HT-29 (cell line): Measurements from ENCODE around the gene CD8B. TPM values are rescaled to one million over a fixed set of nuclear protein-coding genes. Genes with fewer than 3 reads are reported as not detected.
"Not testable (repeated sequence)": the region's sequence is repeated elsewhere in the genome, so short reads cannot be mapped to it uniquely, and the experiment has no call there.

Experiments
- DNase-seq: peaks from one replicate; pipeline ENCODE4 v3.0.0-alpha.2; 2015; ENCODE audit warnings: low spot score
- total RNA-seq: library from RNA; depleted of rRNA; stranded (reverse); fragments of >200 nt; shearing (Covaris generic); gene quantifications from 2 replicates; pipeline ENCODE4 v1.2.3, GENCODE V29; 2014

CD8B gene
- total RNA-seq, 1 experiment from 2014 or later = not detected

DNA sequence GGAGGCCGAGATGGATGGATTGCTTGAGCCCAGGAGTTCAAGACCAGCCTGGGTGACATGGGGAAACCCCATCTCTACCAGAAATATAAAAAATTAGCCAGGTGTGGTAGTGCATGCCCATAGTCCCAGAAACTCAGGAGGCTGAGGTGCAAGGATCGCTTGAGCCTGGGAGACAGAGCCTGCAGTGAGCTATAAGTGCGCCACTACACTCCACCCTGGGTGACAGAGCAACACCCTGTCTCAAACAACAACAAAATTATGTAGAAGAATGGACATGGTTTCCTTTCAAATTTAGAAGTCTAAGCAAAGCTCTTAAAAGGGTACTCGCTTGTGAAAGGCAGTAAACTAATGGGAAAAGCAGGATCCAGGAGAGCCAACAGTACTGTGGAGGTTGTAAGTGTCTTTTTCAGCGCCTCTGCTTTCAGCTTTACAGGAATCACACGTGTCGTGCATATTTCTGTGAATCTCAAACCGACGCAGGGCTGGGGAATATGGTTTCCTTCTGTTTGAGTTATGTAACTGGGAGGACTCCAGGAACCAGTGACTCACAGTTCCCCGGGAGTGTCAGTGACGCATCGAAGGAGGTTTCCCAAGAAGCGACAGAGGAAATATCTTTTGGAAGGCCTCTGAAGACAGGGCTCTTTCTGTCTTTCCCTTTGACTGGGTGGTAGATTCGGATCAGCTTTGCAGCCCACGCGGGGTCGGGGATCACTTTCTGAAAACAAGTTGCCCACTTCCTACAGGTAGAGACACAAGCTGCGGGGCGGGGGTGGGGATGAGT lies 24.6 kb downstream of the CD8B start:
- peak; percentile 77 for DNase-seq

DNA sequence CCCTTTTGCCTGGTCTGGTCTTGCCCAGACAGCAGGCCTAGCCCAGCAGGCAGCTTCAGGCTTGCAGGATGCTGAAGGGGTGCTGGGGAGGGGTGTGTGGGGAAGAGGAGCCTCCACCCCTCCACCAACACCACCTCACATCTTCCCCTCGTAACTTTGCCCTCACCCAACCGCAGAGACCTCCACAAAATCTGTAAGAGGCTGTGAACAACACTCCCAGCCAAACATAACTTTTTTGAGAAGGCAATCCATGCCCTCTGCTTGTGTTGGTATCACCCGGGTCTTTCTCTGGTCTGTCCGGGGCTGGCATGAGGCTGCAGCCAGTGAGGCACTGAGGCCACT lies 26.2 kb downstream of the CD8B start:
- DNase-seq = not testable (repeated sequence)

GRCh38 chr2:86833315-86833714 lies 28.4 kb downstream of the CD8B start:
- DNase-seq = no peak

DNA sequence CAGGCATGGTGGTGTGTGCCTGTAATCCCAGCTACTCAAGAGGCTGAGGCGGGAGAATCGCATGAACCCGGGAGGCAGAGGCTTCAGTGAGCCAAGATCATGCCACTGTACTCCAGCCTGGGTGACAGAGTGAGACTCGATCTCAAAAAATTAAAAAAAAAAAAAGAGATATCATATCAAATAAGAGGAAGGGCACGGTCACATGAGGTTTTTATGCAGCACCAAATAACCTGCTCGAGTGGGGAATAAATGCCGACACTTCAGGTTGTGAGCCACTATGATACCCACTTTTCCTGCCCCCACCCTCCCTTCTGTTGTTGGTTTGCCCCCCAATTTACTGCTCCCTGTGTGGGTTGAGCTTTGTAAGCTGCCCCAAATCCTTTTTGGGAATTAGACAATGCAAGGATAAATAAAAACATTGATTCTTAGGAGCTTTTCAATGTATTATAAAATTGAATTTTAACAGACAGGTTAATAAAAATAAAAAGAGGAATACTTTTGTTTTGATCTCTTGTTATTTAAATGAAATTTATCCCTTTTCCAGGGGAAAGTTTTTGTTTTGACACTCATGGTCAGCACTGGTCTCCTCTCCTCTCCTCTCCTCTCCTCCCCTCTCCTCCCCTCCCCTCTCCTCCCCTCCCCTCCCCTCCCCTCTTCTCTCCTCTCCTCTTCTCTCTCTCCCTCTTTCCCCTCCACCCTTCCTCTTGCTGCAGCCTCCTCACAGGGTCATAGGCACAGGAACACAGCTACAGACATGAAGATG lies 29.2 kb downstream of the CD8B start:
- no peak for DNase-seq

GRCh38 chr2:86831537-86831936 lies 30.1 kb downstream of the CD8B start:
- DNase-seq = no peak

GRCh38 chr2:86826951-86827350 lies 34.7 kb downstream of the CD8B start:
- DNase-seq = no peak

- DNase-seq = no peak
Measured at GRCh38 chr2:86825693-86826381, 35.8 kb downstream of the CD8B start.

GRCh38 chr2:86825036-86825692 lies 36.5 kb downstream of the CD8B start:
- no peak for DNase-seq

DNA sequence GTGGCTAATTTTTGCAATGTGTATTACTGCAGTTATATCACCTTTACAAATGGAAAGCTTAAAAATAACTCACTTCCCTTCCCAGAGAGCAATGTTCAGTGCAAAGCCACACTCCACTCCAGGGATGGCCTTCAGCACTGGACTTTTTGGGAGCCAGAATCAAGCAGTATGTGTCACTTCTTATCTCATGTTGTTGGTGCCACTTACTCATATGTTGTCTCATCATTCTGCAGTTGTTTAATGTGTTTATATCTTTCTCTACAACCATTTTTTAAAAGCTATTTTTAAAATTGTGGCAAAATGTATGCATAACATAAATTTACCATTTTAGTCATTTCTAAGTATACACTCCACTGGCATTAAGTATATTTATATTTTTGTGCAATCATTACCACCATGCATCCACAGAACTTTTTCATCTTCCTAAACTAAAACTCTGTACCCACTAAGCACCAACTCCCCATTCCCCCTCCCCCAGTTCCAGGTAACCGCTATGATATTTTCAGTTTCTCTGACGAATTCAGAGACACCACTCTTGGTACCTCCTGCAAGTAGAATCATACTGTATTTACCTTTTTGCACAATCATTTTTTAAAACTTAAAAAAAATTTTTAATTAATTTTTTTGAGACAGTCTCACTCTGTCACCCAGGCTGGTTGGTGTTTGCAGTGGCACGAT lies 38.9 kb downstream of the CD8B start:
- no peak for DNase-seq

- no peak for DNase-seq
Measured at GRCh38 chr2:86821842-86822241, 39.8 kb downstream of the CD8B start.

GRCh38 chr2:86821306-86821705 lies 40.4 kb downstream of the CD8B start:
- DNase-seq = no peak

DNA sequence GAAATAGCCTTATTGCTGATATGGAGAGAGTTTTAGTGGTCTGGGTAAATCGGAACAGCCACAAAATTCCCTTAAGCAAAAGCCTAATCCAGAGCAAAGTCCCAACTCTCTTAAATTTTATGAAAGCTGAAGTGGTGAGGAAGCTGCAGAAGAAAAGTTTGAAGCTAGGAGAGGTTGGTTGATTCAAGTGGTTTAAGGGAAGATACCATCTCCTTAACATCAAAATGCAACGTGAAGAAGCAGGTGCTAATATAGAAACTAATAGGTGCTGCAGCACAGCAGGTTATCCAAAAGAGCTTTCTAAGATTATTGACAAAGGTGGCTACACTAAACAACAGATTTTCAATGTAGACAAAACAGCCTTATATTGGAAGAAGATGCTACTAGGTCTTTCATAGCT lies 42.7 kb downstream of the CD8B start:
- DNase-seq = no peak

DNA sequence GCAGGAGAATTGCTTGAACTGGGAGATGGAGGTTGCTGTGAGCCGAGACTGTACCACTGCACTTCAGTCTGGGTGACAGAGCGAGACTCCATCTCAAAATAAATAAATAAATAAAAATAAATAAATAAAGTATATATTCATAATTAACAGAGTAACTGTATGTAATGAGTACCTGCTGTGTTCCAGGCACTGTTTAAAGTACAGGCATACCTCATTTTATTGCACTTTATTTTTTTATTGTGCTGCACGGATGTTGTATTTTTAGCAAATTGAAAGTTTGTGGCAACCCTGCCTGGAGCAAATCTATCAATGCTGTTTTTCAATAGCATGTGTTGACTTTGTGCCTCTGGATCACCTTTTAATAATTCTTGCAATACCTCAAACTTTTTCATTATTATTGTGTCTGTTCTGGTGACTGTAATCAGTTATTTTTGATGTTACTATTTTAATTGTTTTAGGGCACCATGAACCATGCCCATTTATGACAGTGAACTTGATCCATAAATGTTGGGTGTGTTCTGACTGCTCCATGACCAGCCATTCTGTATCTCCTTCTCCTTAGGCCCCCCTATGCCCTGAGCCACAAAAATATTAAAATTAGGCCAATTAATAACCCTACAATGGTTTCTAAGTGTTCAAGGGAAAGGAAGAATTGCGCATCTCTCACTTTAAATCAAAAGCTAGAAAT lies 43.4 kb downstream of the CD8B start:
- DNase-seq = no peak

GRCh38 chr2:86815611-86816010 lies 46.1 kb downstream of the CD8B start:
- DNase-seq = no peak

- no peak for DNase-seq
Measured at GRCh38 chr2:86809481-86810121, 52.1 kb downstream of the CD8B start.

- DNase-seq = peak; percentile 91
Measured at GRCh38 chr2:86808315-86809161, 53.1 kb downstream of the CD8B start.

DNA sequence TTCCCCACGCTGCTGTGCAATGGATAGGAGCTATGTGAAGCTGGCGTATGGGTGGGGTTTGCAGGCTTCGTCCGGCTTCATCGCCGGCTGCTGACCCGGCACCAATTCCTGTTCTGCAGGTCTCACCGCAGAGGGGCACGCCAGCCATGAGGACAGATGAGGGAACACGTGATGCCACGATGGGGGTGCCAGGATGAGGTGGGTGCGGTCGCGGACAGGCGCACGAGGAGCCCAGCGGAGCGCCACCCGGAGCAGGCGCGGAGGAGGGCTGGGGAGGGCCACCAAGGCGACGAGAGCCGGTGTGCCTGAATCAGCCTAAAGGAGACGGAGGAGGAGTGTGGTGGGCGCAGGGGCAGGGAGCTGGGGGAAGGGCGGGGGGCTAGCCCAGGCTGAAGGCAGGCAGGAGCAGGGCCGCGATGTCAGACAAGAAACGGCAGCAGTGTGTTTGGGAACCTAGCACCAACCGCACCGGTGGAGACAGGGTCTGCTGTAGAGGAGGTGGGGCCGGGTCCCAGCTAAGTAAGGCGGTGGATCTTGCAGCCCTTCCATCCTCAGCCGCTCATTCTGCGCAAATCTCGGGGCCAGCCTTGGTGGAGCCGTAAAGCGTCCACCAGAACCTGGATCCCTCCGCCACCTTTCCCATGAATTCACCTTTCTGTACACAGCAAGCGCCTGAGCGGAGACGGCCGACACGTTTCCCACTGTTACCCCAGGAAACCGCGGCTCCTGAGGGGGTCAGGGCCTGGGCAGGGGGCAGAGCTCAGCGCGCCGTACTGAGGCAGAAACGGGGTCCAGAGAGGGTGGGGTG lies 54.0 kb downstream of the CD8B start:
- DNase-seq = peak; percentile 25

- DNase-seq = no peak
Measured at GRCh38 chr2:86807133-86807467, 54.6 kb downstream of the CD8B start.
